COLO668 (cell line): ENCODE measurements around the gene SMIM36.
"Not testable (repeated sequence)": the region's sequence is repeated elsewhere in the genome, so short reads cannot be mapped to it uniquely, and the experiment has no call there.

Experiments used
- DNase-seq: peaks from one replicate; lab custom pipeline; 2025; ENCODE audit not compliant: unreplicated experiment; lab: John Stamatoyannopoulos, UW

SMIM36 gene

DNA sequence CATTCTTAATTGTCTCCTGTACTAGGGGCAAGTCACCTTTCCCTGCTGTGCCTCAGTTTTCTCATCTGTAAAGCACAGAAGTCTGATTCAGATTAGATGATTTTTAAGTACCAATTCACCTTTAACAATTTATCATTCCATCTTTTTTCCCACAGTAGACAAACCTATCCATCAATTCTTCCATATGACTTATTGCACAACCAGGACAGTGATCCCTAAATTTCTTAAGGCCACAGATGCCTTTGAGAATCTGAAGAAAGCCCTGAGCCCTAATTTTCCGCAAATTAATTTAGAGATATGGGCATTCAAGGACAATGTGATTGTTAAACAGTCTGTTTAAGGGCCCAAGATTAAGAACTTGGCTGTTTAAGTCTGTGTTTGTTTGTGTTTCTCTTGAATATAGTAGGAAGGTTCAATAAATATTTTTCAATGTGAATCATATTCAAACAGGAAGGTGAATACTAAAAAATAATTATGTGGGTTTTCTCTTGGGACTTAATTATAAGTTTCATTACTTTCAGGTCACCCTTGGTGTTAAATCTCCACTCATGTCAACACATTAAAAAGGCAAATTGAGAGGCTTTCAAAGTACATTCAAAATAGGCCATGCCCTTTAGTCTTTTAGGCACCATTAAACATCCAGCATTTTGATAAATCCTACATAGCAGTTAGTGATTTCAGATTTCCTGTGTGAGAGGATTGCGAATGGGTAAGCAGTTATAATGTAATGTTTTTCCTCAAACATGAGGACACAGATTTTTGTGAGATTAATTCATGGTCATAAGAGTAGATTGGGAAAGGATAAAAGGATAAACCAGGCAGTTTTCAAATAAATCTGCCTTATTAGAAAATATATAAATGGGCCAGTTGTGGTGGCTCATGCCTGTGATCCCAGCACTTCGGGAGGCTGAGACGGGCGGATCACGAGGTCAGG is 54.7 kb downstream of the SMIM36 start:
- DNase-seq, result no peak

DNA sequence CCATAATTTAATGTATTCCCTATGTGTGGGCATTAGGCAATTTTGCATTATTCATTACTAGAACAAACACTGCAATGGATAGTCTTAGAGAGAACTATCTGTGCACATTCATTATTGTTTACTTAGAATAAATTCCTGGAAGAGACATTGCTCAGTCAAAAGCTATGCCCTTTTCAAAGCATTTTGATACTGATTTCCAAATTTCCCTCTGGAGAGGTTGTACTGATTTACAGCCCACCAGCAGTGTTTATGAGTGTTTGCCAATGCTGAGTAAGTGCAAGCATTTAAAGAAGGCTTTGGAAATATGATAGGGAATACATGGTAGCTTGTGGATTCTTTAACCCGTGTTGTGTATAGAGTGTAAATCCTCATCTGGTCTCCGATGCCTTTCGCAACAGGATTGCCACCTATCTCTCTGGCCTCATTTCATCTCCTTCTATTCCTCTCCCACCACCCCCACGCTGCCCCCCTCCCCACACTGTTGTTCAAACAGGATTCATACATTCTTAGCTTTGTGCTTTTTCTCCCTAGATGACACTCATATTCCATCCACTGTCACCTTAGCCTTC is 56.3 kb downstream of the SMIM36 start:
- no peak for DNase-seq

DNA sequence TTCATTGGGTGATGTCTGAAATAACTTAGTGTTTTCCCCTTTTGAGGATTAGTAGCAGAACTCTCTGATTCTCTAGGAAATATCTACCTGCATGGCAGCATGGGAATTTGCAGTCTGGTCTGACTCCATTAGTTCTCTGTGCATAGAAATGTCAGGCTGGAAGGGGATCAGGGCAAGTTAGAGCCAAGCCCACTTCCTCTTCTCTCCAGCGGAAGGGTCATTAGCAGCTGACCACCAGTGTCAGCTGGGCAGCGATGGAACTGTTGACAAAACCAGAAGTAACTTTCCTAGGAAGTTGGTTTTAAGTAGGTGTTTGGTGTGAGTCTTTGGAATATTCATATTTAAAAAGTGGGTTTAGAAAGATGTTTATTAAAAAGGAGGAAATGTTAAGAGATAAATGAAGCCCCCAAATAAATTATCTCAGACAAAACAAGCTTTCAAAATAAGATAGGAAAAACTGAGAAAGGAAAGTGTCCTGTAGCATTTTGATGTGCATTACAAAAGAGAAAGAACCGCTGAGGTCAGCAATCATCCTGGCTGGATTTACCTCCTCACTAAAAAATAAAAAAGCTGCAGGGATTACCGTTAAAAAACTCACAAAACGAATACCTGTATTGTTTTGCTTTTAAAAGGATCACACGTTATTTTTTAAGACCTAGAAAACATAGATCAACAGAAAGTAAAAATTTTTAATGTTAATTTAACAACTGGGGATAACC is 57.3 kb downstream of the SMIM36 start:
- no peak for DNase-seq

DNA sequence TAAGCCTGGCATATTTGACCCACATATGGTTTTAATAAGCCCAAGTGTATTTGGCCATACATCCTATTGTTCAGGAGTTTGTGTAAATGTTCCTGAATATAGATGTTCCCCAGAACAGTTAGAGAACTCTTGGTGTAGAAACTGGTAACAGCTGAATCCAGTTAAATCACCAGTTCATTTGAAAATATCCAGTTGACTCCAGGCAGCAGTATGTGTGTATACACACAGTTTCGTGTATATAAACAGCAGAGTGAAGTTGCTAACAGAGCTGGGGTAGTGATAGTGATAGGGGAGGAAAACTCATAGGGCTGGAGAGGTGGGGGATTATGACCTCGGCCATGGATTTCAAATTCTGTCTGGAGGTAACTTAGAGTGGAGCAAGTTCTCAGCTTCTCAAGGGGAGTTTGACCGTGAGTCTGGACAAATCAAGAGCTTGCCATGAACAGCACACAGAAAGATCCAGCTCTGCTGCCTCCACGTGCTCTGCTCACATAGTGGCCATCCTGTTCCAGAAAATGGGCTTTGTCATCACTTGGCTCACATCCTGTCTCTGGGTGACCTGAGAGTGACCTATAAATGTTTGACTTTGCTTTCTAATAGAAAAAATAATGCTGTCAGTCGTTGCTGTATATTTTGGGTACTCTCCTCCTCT is 59.0 kb downstream of the SMIM36 start:
- DNase-seq, result no peak

DNA sequence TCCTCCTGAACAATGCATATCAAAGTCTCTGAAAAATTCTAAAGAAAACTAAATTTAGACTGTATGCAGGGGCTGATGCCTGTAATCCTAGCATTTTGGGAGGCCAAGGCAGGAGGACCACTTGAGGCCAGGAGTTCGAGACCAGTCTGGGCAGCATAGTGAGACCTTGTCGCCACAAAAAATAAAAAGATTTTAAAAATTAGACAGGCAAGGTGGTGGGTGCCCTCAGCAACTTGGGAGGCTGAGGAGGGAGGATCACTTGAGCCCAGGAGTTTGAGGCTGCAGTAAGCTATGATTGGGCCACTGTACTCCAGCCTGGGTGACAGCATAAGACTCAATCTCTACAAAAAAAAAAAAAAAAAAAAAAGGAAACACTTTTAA is 59.5 kb downstream of the SMIM36 start:
- DNase-seq, result no peak

DNA sequence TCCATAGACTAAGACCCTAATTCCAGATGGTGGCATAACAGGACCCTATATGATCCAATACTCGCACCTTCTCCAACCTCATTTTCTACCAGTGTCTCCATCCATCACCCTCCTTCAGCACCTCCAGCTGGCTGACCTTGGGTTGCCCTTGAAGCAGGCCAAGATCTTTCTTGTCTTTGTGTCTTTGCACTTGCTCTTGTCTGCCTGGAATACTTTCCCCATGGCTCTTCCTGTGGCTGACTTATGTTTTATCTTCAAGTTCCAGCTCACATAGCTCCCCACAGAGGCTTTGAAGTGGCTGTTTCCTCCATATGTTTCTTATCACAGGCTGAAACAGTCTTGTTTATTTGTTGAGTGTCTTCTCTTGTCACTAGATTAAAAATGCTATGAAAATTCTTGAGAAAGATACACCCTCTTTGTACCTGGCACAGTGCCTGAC is 60.0 kb downstream of the SMIM36 start:
- no peak for DNase-seq

DNA sequence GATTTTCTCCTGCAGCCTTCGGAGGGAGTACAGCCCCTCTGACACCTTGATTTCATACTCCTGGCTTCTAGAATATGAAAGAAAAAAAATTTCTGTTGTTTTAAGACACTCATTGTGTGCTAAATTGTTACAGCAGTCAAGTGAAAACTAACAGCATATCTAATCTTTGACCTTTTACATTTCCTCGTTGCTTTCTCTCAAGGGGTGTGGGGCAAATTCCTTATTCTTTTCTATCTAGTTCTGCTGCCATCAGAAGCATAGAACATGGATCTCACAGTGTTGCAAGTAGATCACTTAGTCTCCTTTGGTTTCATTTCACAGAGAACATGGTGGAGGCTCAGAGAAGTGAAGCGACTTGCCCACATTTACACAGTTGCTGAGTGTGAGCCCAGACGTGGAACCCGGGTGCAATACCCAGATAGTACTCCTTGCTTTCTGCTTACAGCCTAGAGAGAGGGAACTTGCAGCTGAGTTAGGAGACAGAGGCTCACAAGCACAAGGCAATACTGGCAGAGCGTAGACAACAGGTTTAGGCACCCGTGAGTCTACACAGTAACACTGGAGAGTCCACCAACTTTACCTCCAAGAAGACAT is 60.9 kb downstream of the SMIM36 start:
- DNase-seq, result no peak

DNA sequence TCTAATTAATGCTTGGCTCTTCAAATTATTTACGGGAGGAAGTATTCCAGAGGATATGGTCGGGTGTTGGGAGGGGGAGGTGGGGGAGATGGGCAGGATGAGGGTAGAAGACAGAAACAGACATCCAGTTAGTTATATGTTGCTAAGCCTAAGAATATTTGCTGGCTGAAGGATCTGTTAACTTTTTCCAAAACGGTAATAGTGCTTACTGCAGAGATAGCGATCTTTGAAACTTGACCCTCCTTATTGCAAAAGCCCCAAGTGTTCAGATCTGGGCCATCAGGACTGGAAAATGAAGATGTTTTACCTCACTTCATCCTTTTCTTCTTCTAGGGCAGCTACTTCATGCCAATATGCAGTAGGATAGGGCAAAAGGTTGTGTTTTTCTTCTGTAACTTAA is 62.6 kb downstream of the SMIM36 start:
- DNase-seq, result no peak

DNA sequence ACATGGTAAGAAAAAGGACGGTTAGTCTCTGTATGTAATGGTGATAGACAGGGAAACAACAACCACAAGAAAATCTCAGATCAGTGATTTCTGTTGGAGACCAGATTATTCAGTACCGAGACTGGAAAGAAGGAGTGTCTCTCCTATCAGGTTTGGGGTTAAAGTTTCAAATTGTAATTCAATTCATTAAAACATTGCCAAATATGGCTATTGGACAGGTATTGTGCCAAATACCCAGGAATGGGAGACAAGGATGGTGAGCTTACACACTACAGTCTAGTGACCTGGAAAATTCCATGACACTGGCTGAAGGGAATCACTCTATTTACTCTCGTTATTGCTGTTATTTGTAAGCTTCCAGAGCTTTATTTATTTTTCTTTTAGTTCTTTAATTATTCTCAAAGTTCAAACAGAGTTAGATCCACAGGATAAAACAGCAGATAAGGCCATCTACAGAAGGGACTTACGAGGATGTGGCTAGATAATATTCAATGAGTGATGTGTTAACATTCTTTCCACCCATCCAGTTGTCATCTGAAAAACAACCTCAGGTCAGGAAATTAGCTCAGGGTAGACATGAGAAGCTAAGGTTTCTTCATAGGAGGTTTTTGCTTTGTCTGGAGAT is 64.6 kb downstream of the SMIM36 start:
- no peak for DNase-seq

DNA sequence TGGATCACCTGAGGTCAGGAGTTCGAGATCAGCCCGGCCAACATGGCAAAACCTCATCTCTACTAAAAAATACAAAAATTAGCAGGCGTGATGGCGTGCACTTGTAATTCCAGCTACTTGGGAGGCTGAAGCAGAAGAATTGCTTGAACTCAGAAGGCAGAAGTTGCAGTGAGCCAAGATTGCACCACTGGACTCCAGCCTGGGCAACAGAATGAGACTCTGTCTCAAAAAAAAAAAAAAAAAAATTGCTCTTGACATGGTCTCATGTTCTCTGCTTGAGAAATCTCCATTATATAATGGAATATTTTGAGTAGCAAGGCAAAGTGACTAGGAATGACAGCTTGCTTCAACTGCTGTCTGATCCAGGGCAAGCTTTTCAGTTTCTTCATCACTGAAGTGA is 65.2 kb downstream of the SMIM36 start:
- not testable (repeated sequence) for DNase-seq

DNA sequence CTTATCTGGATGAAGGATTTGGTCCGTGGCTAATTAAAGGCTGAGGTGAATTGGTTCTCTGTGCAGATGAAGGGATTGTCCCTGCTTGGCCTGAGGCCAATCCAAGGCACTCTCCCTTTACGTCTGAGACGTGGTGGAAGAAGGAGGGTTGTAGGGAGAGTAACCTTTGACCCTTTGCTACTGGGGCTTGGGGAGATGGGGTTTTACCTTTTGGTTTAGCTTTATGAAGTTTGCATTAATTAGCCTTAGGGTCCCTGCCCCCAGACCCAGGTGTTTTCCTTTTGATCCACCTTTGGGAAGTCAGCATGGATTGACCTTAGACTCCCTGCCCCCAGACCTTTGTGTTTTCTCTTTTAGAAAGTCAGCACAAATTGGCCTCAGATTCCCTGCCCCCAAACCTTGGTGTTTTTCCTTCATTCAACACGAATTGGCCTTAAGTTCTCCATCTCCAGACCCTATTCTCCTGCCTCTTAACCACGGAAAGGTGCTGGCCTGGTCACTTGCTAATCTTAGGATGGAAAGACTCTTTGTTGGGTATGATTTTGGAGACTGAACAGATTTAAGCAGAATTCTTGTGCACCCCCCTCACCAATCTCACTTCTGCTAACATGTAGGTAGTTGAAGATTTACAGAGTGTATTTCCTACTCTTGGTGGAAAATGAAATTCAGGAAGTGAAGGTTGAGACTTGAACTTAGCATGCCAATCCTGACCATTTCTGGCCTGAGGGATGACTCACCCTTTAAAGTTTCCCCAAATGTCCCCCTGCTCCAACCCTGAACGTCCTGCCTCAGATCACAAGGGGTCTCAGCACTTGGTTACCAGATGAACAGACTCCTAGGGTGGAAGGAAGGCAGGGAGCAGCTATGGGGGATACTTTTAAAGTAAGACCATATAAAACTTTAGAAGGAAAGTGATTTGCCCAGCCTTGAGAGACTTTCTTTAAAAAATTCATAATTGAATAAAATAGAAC is 66.5 kb downstream of the SMIM36 start:
- DNase-seq, result no peak

DNA sequence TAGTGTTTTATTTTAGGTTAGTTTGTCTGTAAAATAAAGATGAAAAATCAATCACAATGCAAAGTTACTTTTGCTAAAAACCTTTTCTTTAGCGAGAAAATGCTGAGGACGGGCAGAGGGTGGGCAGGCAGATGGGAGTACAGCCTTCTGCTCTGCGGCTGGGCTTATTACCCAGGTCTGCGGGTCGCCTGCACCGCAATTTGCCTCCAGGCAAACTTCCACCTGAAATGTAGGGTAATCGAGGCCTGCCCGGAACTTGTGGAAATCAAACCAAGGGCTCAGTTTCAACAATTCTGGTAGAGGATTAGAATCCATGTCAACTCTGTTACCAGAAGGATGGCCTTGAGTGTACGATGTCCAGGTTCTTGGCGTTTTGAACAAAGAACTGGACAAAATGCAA is 67.3 kb downstream of the SMIM36 start:
- no peak for DNase-seq

DNA sequence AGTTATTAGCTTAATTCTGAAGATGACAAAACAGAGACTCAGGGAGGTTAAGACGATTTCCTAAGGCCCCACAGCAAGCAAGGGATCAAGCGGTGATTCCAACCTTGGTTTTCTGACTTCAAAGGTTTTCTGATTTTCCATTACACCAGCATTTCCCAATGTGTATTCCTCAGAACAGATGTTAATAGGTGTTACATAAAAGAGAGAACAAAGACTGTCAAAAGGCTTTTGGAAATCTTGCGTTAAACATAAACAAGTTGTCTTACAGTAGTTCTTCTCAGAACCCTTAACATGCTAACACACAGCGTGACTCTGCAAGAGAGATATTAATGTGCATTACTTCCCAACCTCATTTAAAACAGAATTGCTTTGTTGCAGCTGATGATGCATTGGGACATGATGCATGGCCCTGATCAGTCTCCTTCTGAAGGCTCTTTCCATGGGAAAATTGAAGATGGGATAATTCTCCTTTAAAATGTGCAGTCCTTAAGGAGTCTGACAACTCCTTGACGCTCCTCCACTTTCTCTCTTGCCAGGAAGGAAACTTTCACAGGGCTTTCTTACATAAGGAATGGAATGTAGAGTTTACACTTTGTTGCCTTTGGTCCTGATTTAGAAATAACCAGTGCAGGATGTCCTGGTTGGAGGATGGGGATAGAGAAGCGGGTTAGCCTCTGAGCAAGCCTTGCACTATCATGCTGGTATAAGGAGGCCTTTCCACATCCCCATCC is 68.1 kb downstream of the SMIM36 start:
- DNase-seq, result no peak

DNA sequence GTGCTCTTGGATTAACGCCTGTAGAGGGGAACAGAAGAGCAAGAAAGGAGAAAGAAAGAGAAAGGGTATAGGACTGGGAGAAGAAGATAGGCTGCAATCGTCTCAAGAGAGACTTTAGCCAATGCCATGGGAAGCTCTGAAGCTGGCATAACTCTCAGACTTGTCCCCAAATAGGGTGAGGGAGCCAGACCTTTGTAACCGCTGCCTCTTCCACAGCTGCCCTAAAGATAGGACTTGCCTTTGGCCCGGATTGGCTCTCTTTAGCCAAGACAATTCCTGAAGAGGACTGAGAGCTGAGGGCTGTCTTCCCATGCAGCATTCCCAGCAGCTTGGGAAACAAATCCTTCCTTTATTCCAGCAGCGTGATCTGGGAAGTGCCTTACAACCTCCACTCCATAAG is 68.8 kb downstream of the SMIM36 start:
- DNase-seq, result no peak

DNA sequence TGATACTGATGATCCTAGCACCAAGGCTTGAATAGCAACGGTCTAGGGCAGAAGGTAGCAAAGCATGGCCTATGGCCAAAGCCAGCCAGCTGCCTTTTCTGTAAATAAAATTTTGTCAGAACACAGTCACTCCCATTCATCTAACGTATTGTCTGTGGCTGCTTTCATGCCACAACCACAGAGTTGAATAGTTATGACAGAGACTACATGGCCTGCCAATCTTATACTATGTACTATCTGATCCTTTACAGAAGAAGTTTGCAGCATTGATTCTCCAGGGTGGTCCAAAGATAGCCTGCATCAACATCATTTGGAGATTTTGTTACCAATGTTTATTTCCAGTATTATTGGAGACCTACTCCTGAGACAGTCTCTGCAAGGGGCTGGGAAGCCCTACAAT is 69.7 kb downstream of the SMIM36 start:
- DNase-seq, result no peak

DNA sequence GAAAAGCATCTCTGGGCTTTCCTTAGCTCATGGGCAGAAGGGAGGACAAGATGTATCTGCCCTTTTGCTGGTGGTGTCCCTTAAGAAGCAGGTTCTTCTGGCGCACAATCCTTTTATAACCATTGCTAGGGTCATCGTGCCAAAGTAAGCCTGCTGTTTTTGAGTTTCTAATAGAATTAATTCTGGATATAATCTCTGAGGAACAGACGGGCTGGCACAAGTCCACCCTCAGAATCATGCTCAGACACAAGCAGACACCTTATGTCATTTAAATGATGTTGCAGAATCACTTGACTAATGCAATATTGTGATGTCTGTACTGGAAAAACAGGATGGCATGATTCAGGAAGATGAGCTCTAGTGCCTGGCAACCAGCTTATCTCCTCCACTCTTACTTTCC is 70.9 kb downstream of the SMIM36 start:
- DNase-seq, result no peak

DNA sequence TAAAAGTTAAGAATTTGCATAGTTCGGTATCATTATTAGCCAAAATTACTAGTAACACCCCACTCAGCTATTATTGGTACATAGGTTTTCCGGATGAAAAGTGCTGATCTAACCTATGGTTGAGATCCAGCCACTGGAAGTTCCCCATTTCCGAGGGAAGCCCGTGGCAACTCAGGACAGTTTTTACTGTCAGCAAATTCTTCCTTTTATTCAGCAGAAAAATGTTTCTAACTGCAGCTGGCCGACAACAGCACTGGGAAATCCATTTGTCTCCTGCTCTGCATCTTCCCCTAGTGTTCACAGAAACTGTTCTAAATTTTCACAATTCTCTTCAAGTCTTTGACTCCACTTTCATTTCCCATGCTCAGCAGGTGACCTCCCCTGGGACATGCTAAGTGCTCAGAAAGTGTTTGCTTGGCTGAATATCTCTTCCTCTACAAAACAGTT is 74.1 kb downstream of the SMIM36 start:
- DNase-seq, result no peak

DNA sequence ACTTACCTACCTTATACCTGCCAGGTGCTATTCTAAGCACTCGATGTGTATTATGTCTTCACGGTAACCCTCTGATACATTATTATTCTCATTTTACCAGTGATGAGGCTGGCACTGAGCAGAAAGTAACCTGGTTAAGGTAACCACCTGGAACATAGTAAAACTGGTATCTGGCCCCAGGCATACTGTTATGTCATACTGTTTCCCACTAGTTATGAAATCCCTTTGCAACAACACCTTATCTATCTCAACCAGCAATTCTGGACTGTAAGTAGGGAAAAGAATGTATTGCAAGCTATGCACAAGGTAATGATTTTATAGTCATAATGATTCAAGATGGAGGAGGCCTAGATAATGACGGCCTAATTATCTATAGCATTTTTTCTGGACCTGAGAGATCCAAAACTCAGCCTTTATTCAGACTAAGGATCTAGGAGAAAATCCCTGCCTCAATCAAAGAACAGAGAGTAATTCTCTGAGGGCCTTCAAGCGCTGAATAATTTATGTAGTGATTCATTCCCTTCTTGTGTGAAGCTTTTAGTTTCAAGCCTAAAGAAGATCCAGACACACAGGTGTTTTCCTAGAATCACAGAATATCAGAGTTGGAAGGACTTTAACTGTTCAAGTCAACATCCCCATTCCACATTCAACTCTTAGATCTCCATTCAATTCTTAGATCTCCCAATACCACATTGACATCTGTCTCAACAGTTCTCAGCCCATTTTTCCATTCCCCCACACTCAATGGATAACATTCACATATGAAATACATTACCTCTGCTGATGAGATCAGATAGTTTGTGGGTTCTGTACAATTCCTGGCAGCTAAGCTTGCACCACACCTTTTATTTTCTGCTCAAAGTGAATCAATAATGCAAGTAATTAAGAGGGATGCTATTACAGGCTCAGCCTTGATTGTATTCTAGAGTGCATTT is 74.8 kb downstream of the SMIM36 start:
- no peak for DNase-seq
